WTC11 (cell line): Measurements from ENCODE around the gene YWHAH.

Experiments
- TF ChIP-seq, protein P1 (sequence below): sonication (generic); formaldehyde crosslinking; IDR thresholded peaks from 2 replicates; pipeline ENCODE4 v1.8.0; 2022; ENCODE audit warnings: mild to moderate bottlenecking, missing genetic modification reagents
- TF ChIP-seq, protein P2 (sequence below): fragments of 200-600 bp; IDR thresholded peaks from 2 replicates; pipeline ENCODE4 v1.8.0; 2022; ENCODE audit warnings: antibody characterized with exemption

DNA sequence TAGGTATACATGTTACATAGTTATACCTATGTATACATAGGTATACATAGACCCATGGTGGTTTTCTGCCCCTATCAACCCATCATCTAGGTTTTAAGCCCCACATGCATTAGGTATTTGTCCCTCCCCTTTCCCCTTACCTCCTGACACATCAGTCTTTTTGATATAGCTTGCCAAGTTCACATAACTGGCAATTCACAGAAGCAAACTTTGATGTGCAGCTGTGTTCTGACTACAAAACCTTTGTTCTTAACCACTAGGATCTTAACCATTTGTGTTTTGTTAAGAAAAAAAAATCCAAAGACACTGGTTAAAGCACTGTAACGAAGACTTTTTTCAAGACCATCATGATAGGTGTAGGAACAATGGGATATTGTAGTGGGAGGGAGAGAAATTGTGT lies 55.8 kb downstream of the YWHAH start:
- TF ChIP-seq, protein P1, sequence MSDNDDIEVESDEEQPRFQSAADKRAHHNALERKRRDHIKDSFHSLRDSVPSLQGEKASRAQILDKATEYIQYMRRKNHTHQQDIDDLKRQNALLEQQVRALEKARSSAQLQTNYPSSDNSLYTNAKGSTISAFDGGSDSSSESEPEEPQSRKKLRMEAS (CRISPR knock-in tag): no peak
- TF ChIP-seq, protein P2, sequence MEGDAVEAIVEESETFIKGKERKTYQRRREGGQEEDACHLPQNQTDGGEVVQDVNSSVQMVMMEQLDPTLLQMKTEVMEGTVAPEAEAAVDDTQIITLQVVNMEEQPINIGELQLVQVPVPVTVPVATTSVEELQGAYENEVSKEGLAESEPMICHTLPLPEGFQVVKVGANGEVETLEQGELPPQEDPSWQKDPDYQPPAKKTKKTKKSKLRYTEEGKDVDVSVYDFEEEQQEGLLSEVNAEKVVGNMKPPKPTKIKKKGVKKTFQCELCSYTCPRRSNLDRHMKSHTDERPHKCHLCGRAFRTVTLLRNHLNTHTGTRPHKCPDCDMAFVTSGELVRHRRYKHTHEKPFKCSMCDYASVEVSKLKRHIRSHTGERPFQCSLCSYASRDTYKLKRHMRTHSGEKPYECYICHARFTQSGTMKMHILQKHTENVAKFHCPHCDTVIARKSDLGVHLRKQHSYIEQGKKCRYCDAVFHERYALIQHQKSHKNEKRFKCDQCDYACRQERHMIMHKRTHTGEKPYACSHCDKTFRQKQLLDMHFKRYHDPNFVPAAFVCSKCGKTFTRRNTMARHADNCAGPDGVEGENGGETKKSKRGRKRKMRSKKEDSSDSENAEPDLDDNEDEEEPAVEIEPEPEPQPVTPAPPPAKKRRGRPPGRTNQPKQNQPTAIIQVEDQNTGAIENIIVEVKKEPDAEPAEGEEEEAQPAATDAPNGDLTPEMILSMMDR: no peak
